ENCODE data around the gene ADISSP.

The ADISSP gene

DNA sequence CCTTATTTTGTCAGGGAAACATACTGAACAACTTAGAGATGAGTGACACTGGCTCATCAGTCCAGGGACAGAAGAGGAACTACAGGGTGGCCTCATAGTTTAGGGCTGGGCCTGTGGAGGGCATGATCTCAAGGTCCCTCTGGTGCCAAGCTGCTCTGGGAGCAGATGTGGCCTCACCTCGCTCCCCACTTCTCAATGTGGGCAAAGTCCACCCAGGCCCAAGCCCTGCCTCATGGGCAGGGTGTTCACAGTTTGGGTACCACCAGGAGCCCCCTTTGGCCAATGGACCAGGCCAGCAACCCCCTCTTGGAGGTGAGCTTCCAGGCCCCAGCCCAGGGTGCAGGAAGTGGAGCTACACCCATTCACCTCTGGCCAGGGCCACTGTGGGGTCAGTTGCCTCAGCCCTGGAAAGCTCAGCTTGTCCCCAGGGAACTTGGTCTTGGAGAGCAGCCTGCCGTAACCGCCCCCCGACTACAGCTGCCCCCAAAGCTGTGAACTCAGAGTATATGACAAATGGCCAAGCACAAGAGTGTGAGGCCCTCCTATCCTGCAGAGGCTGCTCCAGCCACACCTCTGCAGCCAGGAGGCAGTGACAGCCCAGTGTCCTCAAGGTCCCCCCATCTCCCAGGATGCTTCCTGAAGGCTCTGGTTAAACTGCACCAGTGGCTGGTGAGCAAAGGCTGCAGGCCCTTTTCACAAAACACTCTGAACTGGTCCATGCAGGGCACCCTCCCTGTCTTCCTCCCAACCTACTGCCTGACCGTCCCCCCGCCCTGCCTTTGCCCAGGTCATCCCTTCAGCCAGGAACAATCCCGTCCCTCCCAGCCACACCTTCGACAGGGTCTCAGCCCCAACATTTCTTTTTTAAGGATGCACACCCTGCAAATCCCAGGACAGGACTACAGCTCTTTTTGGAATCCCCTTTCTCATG is 3.6 kb downstream of the ADISSP start:
- no peaks in the 10 kb centered on the region for H3K27me3 Mint-ChIP-seq
- H3K4me1 Mint-ChIP-seq: peaks cover 26% of the 10 kb centered on the region
- H3K27ac Mint-ChIP-seq: no peak overlapping the region
- H3K4me3 Mint-ChIP-seq: no peak overlapping the region
- no peak for DNase-seq
- H3K36me3 Mint-ChIP-seq: no peaks in the 10 kb centered on the region
- CTCF ChIA-PET: interaction anchor here (0.7 to 1.5 kb wide), 3 partner anchors 9 to 91 kb away, joined by 3 to 5 read pairs (median 4); no protein-coding TSS in a partner anchor
- H3K9me3 Mint-ChIP-seq: no peaks in the 10 kb centered on the region

DNA sequence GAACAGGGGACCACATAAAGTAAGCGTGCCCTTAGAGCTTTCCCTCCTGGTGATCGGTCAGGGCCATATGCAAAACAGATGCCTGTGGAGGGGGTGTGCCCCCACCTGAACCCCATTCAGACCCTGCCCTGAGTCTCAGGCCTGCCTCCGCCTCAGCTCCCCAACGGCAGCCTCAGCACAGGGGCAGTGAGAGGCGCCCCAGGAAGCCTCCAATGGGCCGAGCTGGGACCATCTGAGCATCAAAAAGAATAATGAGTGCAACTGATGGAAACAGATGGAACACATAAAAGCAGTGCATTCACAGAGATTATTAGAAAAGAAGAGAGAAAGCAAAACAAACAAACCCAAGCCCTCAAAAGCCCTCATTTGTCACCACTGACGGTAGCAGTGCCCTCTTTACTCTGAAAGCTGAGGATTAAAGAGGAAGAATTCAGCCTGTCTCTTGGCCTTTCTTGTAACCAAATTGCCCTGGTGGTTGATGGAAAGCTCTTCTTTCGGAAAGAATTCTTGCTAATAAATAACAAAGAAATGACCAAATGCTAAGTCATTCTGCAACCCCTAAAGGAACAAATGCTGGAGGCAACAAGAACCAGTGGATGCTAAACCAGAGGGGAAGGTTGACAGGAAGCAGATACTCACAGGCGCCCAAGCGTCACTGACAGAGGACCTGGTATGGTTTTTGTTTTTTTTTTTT is 6.8 kb downstream of the ADISSP start:
- Mint-ChIP-seq H3K9me3 (no peaks in the 10 kb centered on the region), H3K27ac (no peak overlapping the region), H3K27me3 (no peaks in the 10 kb centered on the region), H3K4me3 (no peak overlapping the region), H3K36me3 (peaks cover 3% of the 10 kb centered on the region), H3K4me1 (peaks cover 6% of the 10 kb centered on the region)
- no peak for DNase-seq
- CTCF ChIA-PET: interaction anchor here (1.3 kb wide), 1 partner anchor 50 kb away, joined by 3 read pairs; no protein-coding TSS in a partner anchor

DNA sequence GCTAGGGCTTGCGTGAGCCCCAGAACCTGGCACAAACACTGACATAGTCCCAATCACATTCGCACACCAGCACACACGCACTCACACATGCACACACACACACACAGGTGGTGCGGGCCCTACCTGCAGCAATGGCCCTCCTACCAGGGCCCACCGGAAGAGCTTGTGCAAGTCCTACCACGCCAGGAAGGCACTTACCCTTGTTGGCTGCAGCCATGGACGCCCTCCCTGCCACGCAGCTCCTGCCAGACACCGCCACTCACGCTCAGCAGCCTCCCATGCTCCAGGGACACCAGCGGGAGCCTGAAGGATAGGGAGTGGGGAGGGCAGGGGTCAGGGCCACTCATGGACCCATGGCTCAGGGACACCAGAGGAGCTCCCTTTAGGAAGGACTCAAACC is 7.7 kb downstream of the ADISSP start:
- H3K9me3 Mint-ChIP-seq: no peaks in the 10 kb centered on the region
- no peaks in the 10 kb centered on the region for H3K27me3 Mint-ChIP-seq
- no peak overlapping the region for H3K4me3 Mint-ChIP-seq
- no peak overlapping the region for H3K27ac Mint-ChIP-seq
- CTCF ChIA-PET: interaction anchor here (1.2 to 1.3 kb wide), 2 partner anchors 10 to 49 kb away, joined by 3 read pairs; no protein-coding TSS in a partner anchor
- H3K36me3 Mint-ChIP-seq: peaks cover 3% of the 10 kb centered on the region
- H3K4me1 Mint-ChIP-seq: no peaks in the 10 kb centered on the region
- DNase-seq: no peak

DNA sequence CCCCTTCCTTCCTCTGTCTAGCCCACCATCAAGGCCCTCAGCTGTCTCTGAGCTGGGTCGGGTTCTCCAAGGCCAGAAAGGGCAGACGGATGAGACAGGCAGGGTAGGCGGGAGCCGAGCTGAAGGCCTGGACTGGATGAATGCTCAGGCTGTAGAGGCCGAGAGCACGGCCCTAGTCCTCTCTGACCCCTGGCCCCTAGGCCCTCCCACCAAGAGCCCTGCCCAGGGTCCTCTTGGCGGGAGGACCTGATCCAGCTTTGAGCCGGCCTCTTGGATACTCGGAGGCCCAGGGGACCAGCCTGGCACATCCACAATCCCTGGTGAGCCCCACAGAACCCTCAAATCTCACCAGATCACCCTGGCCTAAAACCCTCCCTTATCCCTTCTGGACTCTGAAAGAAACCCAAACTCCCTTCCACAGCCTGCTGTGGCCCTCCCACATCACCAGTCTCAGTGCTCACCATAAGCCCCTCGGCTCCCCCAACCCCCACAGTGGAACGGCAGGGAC is 8.2 kb downstream of the ADISSP start:
- CTCF ChIA-PET: interaction anchor here (1.0 to 1.2 kb wide), 4 partner anchors 8 to 12 kb away, joined by 3 read pairs; partner anchors contain the start of gene ADISSP
- Mint-ChIP-seq H3K4me1 (no peaks in the 10 kb centered on the region), H3K27ac (no peak overlapping the region)

DNA sequence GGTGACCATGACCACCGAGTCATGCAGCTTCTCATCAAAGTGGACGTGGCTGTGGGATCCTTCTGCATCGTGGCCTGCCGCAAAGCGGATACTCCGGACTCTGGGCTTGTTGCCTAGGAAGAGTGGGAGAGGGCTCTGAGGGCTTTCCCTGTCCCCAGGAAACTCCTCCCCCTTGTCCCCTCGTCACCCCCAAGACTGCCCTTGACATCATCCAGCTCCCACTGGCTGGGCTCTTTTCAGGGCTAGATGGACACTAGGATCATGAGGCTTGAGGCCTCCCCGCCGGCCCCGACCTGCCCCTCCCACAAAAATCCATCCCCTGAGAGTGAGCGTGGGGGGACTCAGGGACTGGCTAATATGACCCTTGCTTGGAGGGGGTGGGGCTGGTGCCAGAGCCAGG is 9.0 kb downstream of the ADISSP start:
- CTCF ChIA-PET: interaction anchor here (1.0 to 2.5 kb wide), 4 partner anchors 9 to 13 kb away, joined by 3 to 11 read pairs (median 3); partner anchors contain the start of gene ADISSP
- Mint-ChIP-seq H3K36me3 (peaks cover 3% of the 10 kb centered on the region), H3K27ac (no peak overlapping the region), H3K4me3 (no peak overlapping the region), H3K4me1 (no peaks in the 10 kb centered on the region), H3K9me3 (no peaks in the 10 kb centered on the region), H3K27me3 (no peaks in the 10 kb centered on the region)
- DNase-seq: no peak

More for the DNA sequence above, 8.2 kb downstream of the ADISSP start:
- Mint-ChIP-seq H3K36me3 (peaks cover 3% of the 10 kb centered on the region), H3K9me3 (no peaks in the 10 kb centered on the region), H3K4me3 (no peak overlapping the region), H3K27me3 (no peaks in the 10 kb centered on the region)
- no peak for DNase-seq

DNA sequence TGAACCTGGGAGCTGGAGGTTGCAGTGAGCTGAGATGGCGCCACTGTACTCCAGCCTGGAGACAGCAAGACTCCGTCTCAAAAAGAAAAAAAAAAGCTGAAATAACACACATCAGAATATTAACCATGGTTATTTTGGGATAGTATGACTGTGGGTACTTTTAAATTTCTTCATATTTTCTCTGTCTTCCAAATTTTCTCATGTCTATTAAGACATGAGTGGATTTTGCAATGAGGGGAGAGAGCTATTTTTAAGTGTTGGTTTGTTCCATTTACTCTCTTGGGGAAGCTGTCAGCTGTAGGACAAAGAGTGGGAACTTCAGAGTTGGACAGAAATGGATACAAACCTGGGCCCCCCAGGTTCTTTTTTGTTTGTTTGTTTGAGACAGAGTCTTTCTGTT is 10.3 kb downstream of the ADISSP start:
- CTCF ChIA-PET: interaction anchor here (0.9 to 2.5 kb wide), 4 partner anchors 9 to 46 kb away, joined by 4 to 11 read pairs (median 4); partner anchors contain the start of gene SPEF1
- no peak for DNase-seq
- no peak overlapping the region for H3K4me3 Mint-ChIP-seq
- peaks cover 3% of the 10 kb centered on the region for H3K36me3 Mint-ChIP-seq
- no peaks in the 10 kb centered on the region for H3K27me3 Mint-ChIP-seq
- peaks cover 9% of the 10 kb centered on the region for H3K4me1 Mint-ChIP-seq
- no peak overlapping the region for H3K27ac Mint-ChIP-seq
- no peaks in the 10 kb centered on the region for H3K9me3 Mint-ChIP-seq

DNA sequence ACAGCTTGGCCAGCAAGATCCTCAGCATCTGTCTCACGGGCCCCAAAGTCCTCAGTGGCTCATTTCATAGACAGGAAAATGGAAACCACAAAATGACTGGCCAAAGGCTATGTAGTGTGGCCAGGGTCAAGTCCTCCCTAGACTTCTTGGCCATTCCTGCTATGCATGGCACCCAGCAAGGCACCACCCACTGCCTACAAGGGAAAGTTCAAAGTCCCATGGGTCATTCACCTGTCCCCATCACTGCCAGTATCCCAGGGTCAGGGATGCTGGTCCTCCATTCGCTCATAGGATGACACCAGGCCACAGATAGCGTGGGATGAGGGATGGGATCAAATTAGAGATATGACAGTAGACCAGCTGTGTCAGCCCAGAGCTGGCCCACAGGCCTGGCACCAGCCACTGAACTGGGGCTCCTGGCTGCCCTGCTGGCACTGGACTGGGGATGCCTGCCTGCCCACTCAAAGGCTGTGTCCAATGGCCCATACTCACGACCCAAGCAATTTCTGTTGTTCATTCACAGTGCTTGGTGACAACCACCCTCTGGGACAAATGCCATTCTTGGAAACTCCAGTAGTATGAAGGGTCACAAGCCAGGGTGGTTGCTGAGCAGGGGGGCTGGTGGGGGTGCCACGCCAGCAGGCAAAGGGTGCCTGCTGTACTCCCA is 11.6 kb downstream of the ADISSP start:
- Mint-ChIP-seq H3K27ac (no peak overlapping the region), H3K27me3 (no peaks in the 10 kb centered on the region), H3K36me3 (peaks cover 3% of the 10 kb centered on the region), H3K9me3 (no peaks in the 10 kb centered on the region), H3K4me1 (peaks cover 14% of the 10 kb centered on the region), H3K4me3 (no peak overlapping the region)
- no peak for DNase-seq
- CTCF ChIA-PET: interaction anchor here (1.2 to 4.1 kb wide), 3 partner anchors 13 to 68 kb away, joined by 3 to 30 read pairs (median 4); partner anchors contain the start of genes ADISSP and AP5S1

DNA sequence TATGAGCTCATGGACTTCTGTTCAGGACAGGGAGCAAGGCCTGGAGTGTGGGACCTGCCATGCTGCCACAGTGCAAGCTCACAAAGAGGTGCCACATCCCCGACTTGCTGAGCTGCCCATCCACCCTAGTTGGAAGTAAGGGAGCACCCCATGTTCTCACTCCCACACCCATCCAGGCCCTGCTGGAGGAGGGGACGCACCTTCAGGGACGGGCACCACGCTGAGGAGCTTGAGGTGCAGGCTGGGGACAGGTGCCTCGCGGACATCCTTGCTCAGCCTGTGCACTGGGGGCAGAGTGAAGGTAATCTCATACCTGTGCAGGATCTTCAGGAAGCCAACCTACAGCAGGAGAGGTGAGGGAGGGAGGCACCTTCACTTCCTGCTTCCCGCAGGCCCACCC is 12.3 kb downstream of the ADISSP start:
- Mint-ChIP-seq H3K36me3 (peaks cover 3% of the 10 kb centered on the region), H3K4me3 (no peak overlapping the region), H3K4me1 (peaks cover 15% of the 10 kb centered on the region), H3K27me3 (peaks cover 5% of the 10 kb centered on the region), H3K9me3 (no peaks in the 10 kb centered on the region), H3K27ac (no peak overlapping the region)
- no peak for DNase-seq
- CTCF ChIA-PET: interaction anchor here (0.5 to 4.1 kb wide), 4 partner anchors 13 to 70 kb away, joined by 3 to 30 read pairs (median 4); partner anchors contain the start of genes ADISSP and AP5S1

DNA sequence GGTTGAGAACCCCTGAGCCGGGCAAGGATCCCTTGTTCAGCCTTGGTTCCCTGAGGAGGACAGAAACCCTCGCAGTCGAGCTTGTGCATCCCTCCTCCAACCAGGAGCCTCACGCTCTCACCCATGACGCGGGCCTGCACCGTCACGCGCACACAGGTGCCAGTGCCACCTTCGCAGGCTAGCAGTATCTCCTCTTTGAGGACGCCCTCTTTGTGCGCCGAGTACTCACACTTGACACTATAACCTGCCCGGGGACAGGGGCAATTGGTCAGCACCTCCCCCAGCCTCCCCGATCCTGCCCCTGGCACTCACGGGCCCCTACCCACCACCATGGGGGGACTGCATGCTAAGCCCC is 13.3 kb downstream of the ADISSP start:
- H3K27me3 Mint-ChIP-seq: peaks cover 9% of the 10 kb centered on the region
- peaks cover 3% of the 10 kb centered on the region for H3K36me3 Mint-ChIP-seq
- H3K4me3 Mint-ChIP-seq: no peak overlapping the region
- no peak for DNase-seq
- CTCF ChIA-PET: interaction anchor here (1.1 to 4.1 kb wide), 6 partner anchors 8 to 78 kb away, joined by 4 to 30 read pairs (median 6); partner anchors contain the start of genes ADISSP and CENPB
- no peak overlapping the region for H3K27ac Mint-ChIP-seq
- no peaks in the 10 kb centered on the region for H3K9me3 Mint-ChIP-seq
- peaks cover 15% of the 10 kb centered on the region for H3K4me1 Mint-ChIP-seq

DNA sequence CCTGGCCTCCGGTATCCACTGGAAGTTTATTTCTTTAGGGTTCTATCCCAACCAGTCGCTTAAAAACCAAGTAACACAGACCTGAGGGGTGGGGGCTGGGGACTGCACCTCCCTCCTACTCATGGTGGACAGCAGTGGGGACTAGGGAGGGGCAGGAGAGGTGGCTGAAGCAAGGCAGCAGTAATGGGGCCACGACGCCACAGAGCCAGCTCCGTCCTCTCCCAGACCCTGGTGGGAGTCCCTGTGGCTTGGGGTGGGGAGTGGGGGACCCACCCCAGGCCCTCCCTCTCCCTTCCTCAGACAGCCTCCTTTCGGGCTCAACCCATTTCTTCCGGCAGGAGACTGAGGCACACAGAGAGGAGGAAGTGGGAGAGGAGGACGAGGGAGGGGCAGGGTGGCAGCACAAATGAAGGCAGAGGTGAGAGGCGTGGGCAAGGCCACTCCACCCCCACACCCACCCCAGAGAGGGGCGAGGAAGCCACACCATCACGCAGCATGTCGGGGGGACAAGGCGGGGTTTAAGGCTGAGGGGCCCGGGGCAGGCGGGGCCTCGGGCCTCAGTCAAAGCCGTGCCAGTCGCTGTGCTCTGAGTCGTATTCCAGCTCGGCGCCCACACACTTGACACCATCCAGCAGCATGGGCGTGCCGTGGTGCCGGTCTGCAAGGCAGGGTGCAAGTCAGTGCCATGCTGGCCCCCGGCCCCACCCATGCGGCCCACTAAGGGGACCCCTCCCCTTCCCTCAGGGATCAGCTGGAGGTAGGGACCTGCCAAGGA is 13.9 kb downstream of the ADISSP start:
- CTCF ChIA-PET: interaction anchor here (0.9 to 4.1 kb wide), 13 partner anchors 9 to 77 kb away, joined by 3 to 30 read pairs (median 5); partner anchors contain the start of genes ADISSP, CENPB and SPEF1
- H3K36me3 Mint-ChIP-seq: peaks cover 3% of the 10 kb centered on the region
- H3K27ac Mint-ChIP-seq: no peak overlapping the region
- H3K4me1 Mint-ChIP-seq: peaks cover 15% of the 10 kb centered on the region
- peaks cover 13% of the 10 kb centered on the region for H3K27me3 Mint-ChIP-seq
- no peak overlapping the region for H3K4me3 Mint-ChIP-seq
- no peaks in the 10 kb centered on the region for H3K9me3 Mint-ChIP-seq
- DNase-seq: no peak

DNA sequence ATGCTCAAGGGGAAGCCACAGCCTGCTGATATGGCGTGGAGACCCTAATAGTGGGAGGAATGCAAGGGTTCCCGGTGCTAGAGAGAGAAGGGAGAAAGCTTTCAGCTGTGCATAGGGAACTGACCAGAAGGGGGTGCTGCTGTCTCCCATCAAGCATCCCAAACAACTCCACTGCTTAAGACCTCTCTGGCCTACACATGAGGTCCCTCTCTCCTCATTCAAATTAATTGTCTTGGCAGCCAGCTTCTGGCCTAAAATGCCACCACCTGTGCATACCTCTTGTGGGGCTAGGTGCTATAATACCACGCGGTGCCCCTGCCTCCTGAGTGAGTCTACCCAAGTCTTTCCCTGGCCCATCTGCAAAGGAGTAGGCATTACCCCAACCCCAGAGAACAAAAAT is 14.5 kb downstream of the ADISSP start:
- CTCF ChIA-PET: interaction anchor here (0.8 to 4.1 kb wide), 14 partner anchors 9 to 102 kb away, joined by 3 to 30 read pairs (median 4); partner anchors contain the start of genes ADISSP, CENPB and SPEF1
- Mint-ChIP-seq H3K27me3 (peaks cover 19% of the 10 kb centered on the region), H3K36me3 (peaks cover 1% of the 10 kb centered on the region), H3K9me3 (no peaks in the 10 kb centered on the region), H3K4me3 (no peak overlapping the region), H3K4me1 (peaks cover 15% of the 10 kb centered on the region), H3K27ac (no peak overlapping the region)
- peak; percentile 76 for DNase-seq

DNA sequence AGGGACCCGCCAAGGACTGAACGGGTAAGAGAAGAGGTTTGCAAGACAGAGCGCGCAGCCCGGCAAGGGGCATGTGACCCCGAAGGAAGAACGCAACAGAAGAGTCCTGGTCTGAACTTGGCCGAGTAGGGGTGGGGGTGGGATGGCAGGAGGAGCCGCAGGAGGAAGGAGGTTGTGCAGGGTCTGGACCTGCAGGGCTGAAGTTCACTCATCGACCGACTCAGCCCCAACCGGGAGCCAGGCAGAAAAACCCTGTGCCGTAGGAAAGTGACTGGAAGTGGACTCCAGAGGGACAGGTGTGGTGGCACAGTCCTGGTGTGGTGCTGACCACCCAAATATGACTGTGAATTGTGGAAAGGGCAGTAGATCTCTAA is 15.2 kb downstream of the ADISSP start:
- CTCF ChIA-PET: interaction anchor here (0.8 to 4.1 kb wide), 12 partner anchors 9 to 103 kb away, joined by 3 to 30 read pairs (median 4); partner anchors contain the start of genes ADISSP, CENPB and SPEF1
- Mint-ChIP-seq H3K4me3 (peak overlapping the region; percentile 60), H3K36me3 (no peaks in the 10 kb centered on the region), H3K4me1 (peaks cover 15% of the 10 kb centered on the region), H3K27me3 (peaks cover 26% of the 10 kb centered on the region), H3K9me3 (no peaks in the 10 kb centered on the region), H3K27ac (no peak overlapping the region)
- no peak for DNase-seq
